ENCODE measurements around the gene GPR141.

GPR141 gene

GRCh38 chr7:37669818-37670217 lies 13.7 kb upstream of the GPR141 start:
- no peak for DNase-seq (ENCODE audit: low read depth in 2 of 2)
- H3K4me3 ChIP-seq (replicated peaks in 1 of 2; ENCODE audit: low read depth in 2 of 2, low read length in 2 of 2): no peak overlapping the region
- TF ChIP-seq CTCF (IDR thresholded peaks at IDR 0.05; ENCODE audit: low read depth, low read length): no peak

- no peak for TF ChIP-seq CTCF (IDR thresholded peaks at IDR 0.05; ENCODE audit: low read depth, low read length)
- H3K4me3 ChIP-seq (replicated peaks in 1 of 2; ENCODE audit: low read depth in 2 of 2, low read length in 2 of 2): no peak overlapping the region
Observed at GRCh38 chr7:37670436-37670835, 13.1 kb upstream of the GPR141 start.

GRCh38 chr7:37671876-37672275 lies 11.7 kb upstream of the GPR141 start:
- no peak overlapping the region for H3K4me3 ChIP-seq (replicated peaks in 1 of 2; ENCODE audit: low read depth in 2 of 2, low read length in 2 of 2)
- DNase-seq (ENCODE audit: low read depth in 2 of 2): no peak
- no peak for TF ChIP-seq CTCF (IDR thresholded peaks at IDR 0.05; ENCODE audit: low read depth, low read length)

More at GRCh38 chr7:37670436-37670835, 13.1 kb upstream of the GPR141 start:
- DNase-seq (ENCODE audit: low read depth in 2 of 2): no peak

GRCh38 chr7:37672926-37673325 lies 10.6 kb upstream of the GPR141 start:
- no peak for DNase-seq (ENCODE audit: low read depth in 2 of 2)

GRCh38 chr7:37673523-37673922 lies 10.0 kb upstream of the GPR141 start:
- H3K4me3 ChIP-seq (replicated peaks in 1 of 2; ENCODE audit: low read depth in 2 of 2, low read length in 2 of 2): no peak overlapping the region
- no peak for TF ChIP-seq CTCF (IDR thresholded peaks at IDR 0.05; ENCODE audit: low read depth, low read length)
- no peak for DNase-seq (ENCODE audit: low read depth in 2 of 2)

More at GRCh38 chr7:37672926-37673325, 10.6 kb upstream of the GPR141 start:
- no peak for TF ChIP-seq CTCF (IDR thresholded peaks at IDR 0.05; ENCODE audit: low read depth, low read length)
- H3K4me3 ChIP-seq (replicated peaks in 1 of 2; ENCODE audit: low read depth in 2 of 2, low read length in 2 of 2): no peak overlapping the region

GRCh38 chr7:37674531-37674930 lies 9.0 kb upstream of the GPR141 start:
- DNase-seq (ENCODE audit: low read depth in 2 of 2): no peak
- H3K4me3 ChIP-seq (replicated peaks in 1 of 2; ENCODE audit: low read depth in 2 of 2, low read length in 2 of 2): no peak overlapping the region
- no peak for TF ChIP-seq CTCF (IDR thresholded peaks at IDR 0.05; ENCODE audit: low read depth, low read length)

- H3K4me3 ChIP-seq (replicated peaks in 1 of 2; ENCODE audit: low read depth in 2 of 2, low read length in 2 of 2): no peak overlapping the region
- no peak for DNase-seq (ENCODE audit: low read depth in 2 of 2)
- no peak for TF ChIP-seq CTCF (IDR thresholded peaks at IDR 0.05; ENCODE audit: low read depth, low read length)
Observed at GRCh38 chr7:37675749-37676148, 7.8 kb upstream of the GPR141 start.
